Progenitor cell of endocrine pancreas (in vitro differentiated cells): ENCODE data around the gene MAP2K7. TPM values are rescaled to one million over a fixed set of nuclear protein-coding genes. Genes with fewer than 3 reads are reported as not detected.

ENCODE experiments used
- DNase-seq: peaks from one replicate; pipeline ENCODE4 v3.0.0; 2021; ENCODE audit warnings: low spot score; ENCODE audit not compliant: unreplicated experiment
- H3K27ac Mint-ChIP-seq: 2 replicates; pipeline ENCODE4 v1.8.0; 2021; ENCODE audit warnings: mild to moderate bottlenecking, moderate library complexity, mixed read lengths
- H3K27me3 Mint-ChIP-seq: 2 replicates; pipeline ENCODE4 v1.8.0; 2021; ENCODE audit warnings: mixed read lengths
- H3K36me3 Mint-ChIP-seq: 2 replicates; pipeline ENCODE4 v1.8.0; 2022; ENCODE audit warnings: mixed read lengths; ENCODE audit not compliant: insufficient read depth
- H3K4me1 Mint-ChIP-seq: 2 replicates; pipeline ENCODE4 v1.8.0; 2021; ENCODE audit warnings: low read depth, mixed read lengths
- H3K4me3 Mint-ChIP-seq: 2 replicates; pipeline ENCODE4 v1.8.0; 2021; ENCODE audit warnings: low read depth, mild to moderate bottlenecking, moderate library complexity, mixed read lengths
- H3K9me3 Mint-ChIP-seq: 2 replicates; pipeline ENCODE4 v1.8.0; 2021; ENCODE audit warnings: low read depth, mixed read lengths
- total RNA-seq: library from RNA; stranded (reverse); gene quantifications from 2 replicates; pipeline ENCODE4 v1.2.1, GENCODE V29; 2021
- TF ChIP-seq, protein P1 (sequence below): fragments of 200-600 bp; sonication (generic); IDR thresholded peaks from one replicate; pipeline ENCODE4 v1.5.0; 2021; ENCODE audit warnings: antibody characterized with exemption, mild to moderate bottlenecking; ENCODE audit not compliant: unreplicated experiment

The MAP2K7 gene
- total RNA-seq, 1 donor from 2014 or later: 53.5 TPM

GRCh38 chr19:7900401-7900870, 3.2 kb upstream of the MAP2K7 start:
- Mint-ChIP-seq H3K36me3 (no peaks in the 10 kb centered on the region), H3K27me3 (no peaks in the 10 kb centered on the region), H3K9me3 (no peaks in the 10 kb centered on the region), H3K4me1 (peaks cover 16% of the 10 kb centered on the region), H3K4me3 (no peak overlapping the region), H3K27ac (no peak overlapping the region)
- TF ChIP-seq, protein P1, sequence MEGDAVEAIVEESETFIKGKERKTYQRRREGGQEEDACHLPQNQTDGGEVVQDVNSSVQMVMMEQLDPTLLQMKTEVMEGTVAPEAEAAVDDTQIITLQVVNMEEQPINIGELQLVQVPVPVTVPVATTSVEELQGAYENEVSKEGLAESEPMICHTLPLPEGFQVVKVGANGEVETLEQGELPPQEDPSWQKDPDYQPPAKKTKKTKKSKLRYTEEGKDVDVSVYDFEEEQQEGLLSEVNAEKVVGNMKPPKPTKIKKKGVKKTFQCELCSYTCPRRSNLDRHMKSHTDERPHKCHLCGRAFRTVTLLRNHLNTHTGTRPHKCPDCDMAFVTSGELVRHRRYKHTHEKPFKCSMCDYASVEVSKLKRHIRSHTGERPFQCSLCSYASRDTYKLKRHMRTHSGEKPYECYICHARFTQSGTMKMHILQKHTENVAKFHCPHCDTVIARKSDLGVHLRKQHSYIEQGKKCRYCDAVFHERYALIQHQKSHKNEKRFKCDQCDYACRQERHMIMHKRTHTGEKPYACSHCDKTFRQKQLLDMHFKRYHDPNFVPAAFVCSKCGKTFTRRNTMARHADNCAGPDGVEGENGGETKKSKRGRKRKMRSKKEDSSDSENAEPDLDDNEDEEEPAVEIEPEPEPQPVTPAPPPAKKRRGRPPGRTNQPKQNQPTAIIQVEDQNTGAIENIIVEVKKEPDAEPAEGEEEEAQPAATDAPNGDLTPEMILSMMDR: no peak
- DNase-seq: no peak

GRCh38 chr19:7900931-7901330, 2.7 kb upstream of the MAP2K7 start:
- Mint-ChIP-seq H3K27me3 (no peaks in the 10 kb centered on the region), H3K4me3 (no peak overlapping the region), H3K4me1 (peaks cover 19% of the 10 kb centered on the region), H3K36me3 (no peaks in the 10 kb centered on the region), H3K27ac (no peak overlapping the region), H3K9me3 (no peaks in the 10 kb centered on the region)
- TF ChIP-seq, protein P1: no peak
- no peak for DNase-seq

GRCh38 chr19:7901337-7901736, 2.3 kb upstream of the MAP2K7 start:
- no peak for DNase-seq
- no peaks in the 10 kb centered on the region for H3K9me3 Mint-ChIP-seq
- TF ChIP-seq, protein P1: no peak
- no peak overlapping the region for H3K27ac Mint-ChIP-seq
- H3K4me1 Mint-ChIP-seq: peaks cover 19% of the 10 kb centered on the region
- H3K36me3 Mint-ChIP-seq: no peaks in the 10 kb centered on the region
- no peaks in the 10 kb centered on the region for H3K27me3 Mint-ChIP-seq
- no peak overlapping the region for H3K4me3 Mint-ChIP-seq

DNA sequence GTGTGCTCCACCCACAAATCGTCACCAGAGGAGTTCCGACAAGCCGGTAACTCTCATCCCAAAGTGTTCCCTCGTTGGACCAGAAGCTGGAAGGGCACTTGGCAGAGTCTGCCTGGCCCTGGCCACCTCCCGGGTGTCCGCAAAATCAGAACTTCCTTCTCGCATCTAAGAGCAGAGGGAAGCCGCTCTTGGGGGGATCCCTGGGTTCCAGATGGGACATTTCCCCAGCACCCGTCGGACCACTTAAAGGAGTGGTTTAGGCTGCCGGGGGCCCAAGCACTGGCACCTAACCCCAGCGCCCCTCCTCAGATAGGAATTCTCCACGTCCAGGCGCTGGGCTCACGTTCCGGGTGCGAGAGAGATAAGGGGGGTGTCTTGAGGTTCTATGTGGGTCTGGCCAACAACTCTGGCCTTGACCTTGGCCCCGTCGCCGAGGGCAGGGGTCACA, 857 bp upstream of the MAP2K7 start:
- peaks cover 19% of the 10 kb centered on the region for H3K4me1 Mint-ChIP-seq
- TF ChIP-seq, protein P1: no peak
- H3K36me3 Mint-ChIP-seq: no peaks in the 10 kb centered on the region
- H3K4me3 Mint-ChIP-seq: peak overlapping the region; percentile 75
- no peaks in the 10 kb centered on the region for H3K9me3 Mint-ChIP-seq
- peak overlapping the region; percentile 96 for H3K27ac Mint-ChIP-seq
- no peak for DNase-seq
- H3K27me3 Mint-ChIP-seq: no peaks in the 10 kb centered on the region

GRCh38 chr19:7904074-7905020, 670 bp downstream of the MAP2K7 start:
- peak overlapping the region; percentile 88 for H3K4me3 Mint-ChIP-seq
- no peaks in the 10 kb centered on the region for H3K36me3 Mint-ChIP-seq
- DNase-seq: no peak
- H3K27ac Mint-ChIP-seq: peak overlapping the region; percentile 92
- H3K27me3 Mint-ChIP-seq: no peaks in the 10 kb centered on the region
- peaks cover 19% of the 10 kb centered on the region for H3K4me1 Mint-ChIP-seq
- H3K9me3 Mint-ChIP-seq: no peaks in the 10 kb centered on the region
- TF ChIP-seq, protein P1: no peak
